H9 (cell line): ENCODE data around the gene LRP1B. TPM values are rescaled to one million over a fixed set of nuclear protein-coding genes. Genes with fewer than 3 reads are reported as not detected.

ENCODE experiments used
- DNase-seq: peaks from one replicate; pipeline ENCODE4 v3.0.0-alpha.2; 2017
- H2AFZ ChIP-seq: one replicate; pipeline ENCODE4 v1.6.1; 2013; ENCODE audit warnings: mild to moderate bottlenecking, low read length, control low read depth, moderate library complexity
- H2AK5ac ChIP-seq: 2 replicates; pipeline ENCODE4 v1.6.1; 2013; ENCODE audit warnings: low read length, control low read depth, mixed read lengths; ENCODE audit not compliant: insufficient read length
- H2BK120ac ChIP-seq: one replicate; pipeline ENCODE4 v1.6.1; 2013; ENCODE audit warnings: low read depth, mild to moderate bottlenecking, low read length, control low read depth, inconsistent platforms; ENCODE audit not compliant: poor library complexity, severe bottlenecking
- H2BK12ac ChIP-seq: 2 replicates; pipeline ENCODE4 v1.6.1; 2013; ENCODE audit warnings: low read length, control low read depth, mixed read lengths, low read depth; ENCODE audit not compliant: insufficient read length
- H2BK15ac ChIP-seq: 2 replicates; pipeline ENCODE4 v1.6.1; 2013; ENCODE audit warnings: low read depth, low read length, control low read depth
- H2BK20ac ChIP-seq: one replicate; pipeline ENCODE4 v1.6.1; 2013; ENCODE audit warnings: low read depth, mild to moderate bottlenecking, low read length, control low read depth, inconsistent platforms; ENCODE audit not compliant: poor library complexity, severe bottlenecking
- H2BK5ac ChIP-seq: 2 replicates; pipeline ENCODE4 v1.6.1; 2013; ENCODE audit warnings: low read length, control low read depth, mixed read lengths; ENCODE audit not compliant: insufficient read length
- H3K14ac ChIP-seq: 2 replicates; pipeline ENCODE4 v1.6.1; 2013; ENCODE audit warnings: low read length, control low read depth; ENCODE audit not compliant: insufficient read depth
- H3K18ac ChIP-seq: 2 replicates; pipeline ENCODE4 v1.6.1; 2013; ENCODE audit warnings: low read depth, mild to moderate bottlenecking, mixed read lengths, low read length, control low read depth; ENCODE audit not compliant: insufficient read length
- H3K23ac ChIP-seq: 2 replicates; pipeline ENCODE4 v1.6.1; 2013; ENCODE audit warnings: low read length, control low read depth, mixed read lengths, low read depth; ENCODE audit not compliant: insufficient read length
- H3K23me2 ChIP-seq: 2 replicates; pipeline ENCODE4 v1.6.1; 2013; ENCODE audit warnings: low read depth, mild to moderate bottlenecking, mixed read lengths, low read length, control low read depth; ENCODE audit not compliant: insufficient read length, poor library complexity, severe bottlenecking
- H3K27ac ChIP-seq: 2 replicates; pipeline ENCODE4 v1.5.1; 2013; ENCODE audit warnings: low read length, control low read depth, mixed read lengths, low read depth; ENCODE audit not compliant: insufficient read length
- H3K27me3 ChIP-seq: 2 replicates; pipeline ENCODE4 v1.6.1; 2013; ENCODE audit warnings: low read length, control low read depth, inconsistent platforms; ENCODE audit not compliant: insufficient read depth
- H3K4ac ChIP-seq: 2 replicates; pipeline ENCODE4 v1.6.1; 2013; ENCODE audit warnings: low read depth, mild to moderate bottlenecking, control low read depth, inconsistent platforms, low read length, moderate library complexity
- H3K4me1 ChIP-seq: 2 replicates; pipeline ENCODE4 v1.6.1; 2013; ENCODE audit warnings: low read length, control low read depth, inconsistent platforms; ENCODE audit not compliant: insufficient read depth
- H3K4me2 ChIP-seq: 2 replicates; pipeline ENCODE4 v1.6.1; 2013; ENCODE audit warnings: low read length, control low read depth, mixed read lengths; ENCODE audit not compliant: insufficient read length, insufficient read depth
- H3K56ac ChIP-seq: 2 replicates; pipeline ENCODE4 v1.6.1; 2013; ENCODE audit warnings: low read depth, mild to moderate bottlenecking, mixed read lengths, low read length, control low read depth; ENCODE audit not compliant: insufficient read length
- H3K79me1 ChIP-seq: 2 replicates; pipeline ENCODE4 v1.6.1; 2013; ENCODE audit warnings: low read depth, mild to moderate bottlenecking, moderate library complexity, low read length, control low read depth, inconsistent platforms; ENCODE audit not compliant: insufficient read depth, poor library complexity, severe bottlenecking
- H3K79me2 ChIP-seq: 2 replicates; pipeline ENCODE4 v1.6.1; 2013; ENCODE audit warnings: low read length, control low read depth, inconsistent platforms; ENCODE audit not compliant: insufficient read depth
- H3K9ac ChIP-seq: 2 replicates; pipeline ENCODE4 v1.6.1; 2013; ENCODE audit warnings: low read length, control low read depth, mixed read lengths; ENCODE audit not compliant: insufficient read length; ENCODE audit errors: extremely low read depth
- H3K9me3 ChIP-seq: one replicate; pipeline ENCODE4 v1.6.1; 2013; ENCODE audit warnings: low read depth, low read length, inconsistent platforms; ENCODE audit not compliant: control insufficient read depth
- H3T11ph ChIP-seq: one replicate; pipeline ENCODE4 v1.6.1; 2013; ENCODE audit warnings: mild to moderate bottlenecking, low read length, control low read depth, inconsistent platforms
- H4K20me1 ChIP-seq: one replicate; pipeline ENCODE4 v1.6.1; 2013; ENCODE audit not compliant: control insufficient read depth, insufficient read length, insufficient read depth
- H4K5ac ChIP-seq: 2 replicates; pipeline ENCODE4 v1.6.1; 2013; ENCODE audit warnings: low read depth, mild to moderate bottlenecking, mixed read lengths, low read length, control low read depth; ENCODE audit not compliant: insufficient read length
- H4K8ac ChIP-seq: replicated peaks from 2 replicates; pipeline ENCODE4 v1.6.1; 2013; ENCODE audit warnings: low read length, control low read depth, mixed read lengths, low read depth; ENCODE audit not compliant: insufficient read length
- H4K91ac ChIP-seq: 2 replicates; pipeline ENCODE4 v1.6.1; 2013; ENCODE audit warnings: low read depth, mild to moderate bottlenecking, moderate library complexity, mixed read lengths, low read length, control low read depth; ENCODE audit not compliant: insufficient read length
- H3K27ac Mint-ChIP-seq, 3 experiments: 2 replicates in 2 of 3; 3 replicates in 1 of 3; pipeline ENCODE4 v1.8.0; 2020 to 2021; ENCODE audit warnings: mixed read lengths in 3 of 3, mild to moderate bottlenecking in 1 of 3, moderate library complexity in 1 of 3
- H3K27me3 Mint-ChIP-seq: 2 replicates; pipeline ENCODE4 v1.8.0; 2021; ENCODE audit warnings: low read depth, mild to moderate bottlenecking, moderate library complexity, mixed read lengths
- H3K36me3 Mint-ChIP-seq, 3 experiments: 2 replicates in 2 of 3; 3 replicates in 1 of 3; pipeline ENCODE4 v1.8.0; 2020 to 2021; ENCODE audit warnings: low read depth in 3 of 3, mixed read lengths in 3 of 3; ENCODE audit not compliant: insufficient read depth in 1 of 3
- H3K4me1 Mint-ChIP-seq, 2 experiments: 2 replicates each; pipeline ENCODE4 v1.8.0; 2020; ENCODE audit warnings: mixed read lengths in 2 of 2
- H3K4me3 Mint-ChIP-seq, 2 experiments: 2 replicates in 1 of 2; 3 replicates in 1 of 2; pipeline ENCODE4 v1.8.0; 2020 to 2021; ENCODE audit warnings: mild to moderate bottlenecking in 2 of 2, mixed read lengths in 2 of 2, moderate library complexity in 1 of 2
- H3K9me3 Mint-ChIP-seq, 2 experiments: 2 replicates in 1 of 2; 3 replicates in 1 of 2; pipeline ENCODE4 v1.8.0; 2020; ENCODE audit warnings: mild to moderate bottlenecking in 2 of 2, mixed read lengths in 2 of 2, moderate library complexity in 1 of 2
- WGBS: extraction: QIAGEN DNeasy Blood & Tissue Kit; methylation state at CpG from one replicate; pipeline ENCODE4 v1.1.7; 2013; ENCODE audit warnings: missing lambda C conversion rate, low lambda C conversion rate, mixed read lengths; ENCODE audit not compliant: insufficient read length; ENCODE audit errors: extremely low coverage; 5-methylcytosine and 5-hydroxymethylcytosine counted together
- total RNA-seq: library from RNA; stranded (reverse); gene quantifications from 2 replicates; pipeline ENCODE4 v1.2.1, GENCODE V29; 2021
- TF ChIP-seq, protein P1 (sequence below): fragments of 200-600 bp; sonication (generic); conservative IDR thresholded peaks from 3 replicates; pipeline ENCODE4 v1.8.0; 2021; ENCODE audit warnings: antibody characterized with exemption, mild to moderate bottlenecking

LRP1B gene
- total RNA-seq, 1 experiment from 2014 or later, result not detected

DNA sequence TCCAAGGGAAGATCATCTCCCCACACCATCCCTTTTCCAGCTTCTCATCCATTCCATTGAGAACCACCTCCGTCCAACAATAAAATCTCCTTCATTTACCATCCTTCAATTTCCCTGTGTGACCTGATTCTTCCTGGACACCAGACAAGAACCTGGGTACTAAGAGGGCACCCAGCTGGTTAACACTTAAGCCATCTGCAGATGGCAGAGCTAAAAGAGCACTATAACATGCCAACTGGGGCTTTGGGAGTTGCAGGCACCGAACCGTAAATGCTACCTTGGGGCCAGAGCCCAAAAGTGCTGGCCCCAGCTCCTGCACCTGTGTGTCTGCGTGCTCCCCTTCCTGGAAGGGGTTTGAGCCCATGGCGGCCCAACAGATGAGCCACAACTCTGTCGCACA, 655.0 kb downstream of the LRP1B start:
- no peak overlapping the region for H3K56ac ChIP-seq
- no peak overlapping the region for H2AK5ac ChIP-seq
- H3K23me2 ChIP-seq, result no peaks in the 10 kb centered on the region
- no peaks in the 10 kb centered on the region for H3K79me2 ChIP-seq
- H3K4me1 ChIP-seq, result no peaks in the 10 kb centered on the region
- TF ChIP-seq, protein P1, sequence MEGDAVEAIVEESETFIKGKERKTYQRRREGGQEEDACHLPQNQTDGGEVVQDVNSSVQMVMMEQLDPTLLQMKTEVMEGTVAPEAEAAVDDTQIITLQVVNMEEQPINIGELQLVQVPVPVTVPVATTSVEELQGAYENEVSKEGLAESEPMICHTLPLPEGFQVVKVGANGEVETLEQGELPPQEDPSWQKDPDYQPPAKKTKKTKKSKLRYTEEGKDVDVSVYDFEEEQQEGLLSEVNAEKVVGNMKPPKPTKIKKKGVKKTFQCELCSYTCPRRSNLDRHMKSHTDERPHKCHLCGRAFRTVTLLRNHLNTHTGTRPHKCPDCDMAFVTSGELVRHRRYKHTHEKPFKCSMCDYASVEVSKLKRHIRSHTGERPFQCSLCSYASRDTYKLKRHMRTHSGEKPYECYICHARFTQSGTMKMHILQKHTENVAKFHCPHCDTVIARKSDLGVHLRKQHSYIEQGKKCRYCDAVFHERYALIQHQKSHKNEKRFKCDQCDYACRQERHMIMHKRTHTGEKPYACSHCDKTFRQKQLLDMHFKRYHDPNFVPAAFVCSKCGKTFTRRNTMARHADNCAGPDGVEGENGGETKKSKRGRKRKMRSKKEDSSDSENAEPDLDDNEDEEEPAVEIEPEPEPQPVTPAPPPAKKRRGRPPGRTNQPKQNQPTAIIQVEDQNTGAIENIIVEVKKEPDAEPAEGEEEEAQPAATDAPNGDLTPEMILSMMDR, result no peak
- no peaks in the 10 kb centered on the region for H4K20me1 ChIP-seq
- H2BK5ac ChIP-seq, result no peak overlapping the region
- no peaks in the 10 kb centered on the region for H3K36me3 Mint-ChIP-seq
- H3K18ac ChIP-seq, result no peak overlapping the region
- no peak overlapping the region for H2BK12ac ChIP-seq
- no peak overlapping the region for H2AFZ ChIP-seq
- DNase-seq, result no peak
- H3K4me3 Mint-ChIP-seq, result no peak overlapping the region
- no peak overlapping the region for H2BK15ac ChIP-seq
- H2BK120ac ChIP-seq, result no peak overlapping the region
- no peaks in the 10 kb centered on the region for H3K79me1 ChIP-seq
- no peak overlapping the region for H4K91ac ChIP-seq
- no peak overlapping the region for H3T11ph ChIP-seq
- no peak overlapping the region for H3K4me2 ChIP-seq
- H3K9ac ChIP-seq, result no peak overlapping the region
- WGBS, result no CpG with 5 or more reads among the region's 6 CpGs
- no peaks in the 10 kb centered on the region for H3K9me3 Mint-ChIP-seq
- H3K14ac ChIP-seq, result no peak overlapping the region
- no peak overlapping the region for H3K27ac ChIP-seq
- H3K27ac Mint-ChIP-seq, result no peak overlapping the region
- H3K4me1 Mint-ChIP-seq, result peaks cover 3 to 6% of the 10 kb centered on the region in 2 experiments; a peak in 2 of 4 replicates
- no peak overlapping the region for H3K4ac ChIP-seq
- H3K9me3 ChIP-seq, result no peaks in the 10 kb centered on the region
- H4K5ac ChIP-seq, result no peak overlapping the region
- H3K27me3 Mint-ChIP-seq, result no peaks in the 10 kb centered on the region
- no peak overlapping the region for H2BK20ac ChIP-seq
- no peaks in the 10 kb centered on the region for H3K27me3 ChIP-seq
- H4K8ac ChIP-seq, result no peak overlapping the region
- H3K23ac ChIP-seq, result no peak overlapping the region
